BE2C (cell line): ENCODE data around the gene POLR3K.

Source experiments
- DNase-seq: peaks from one replicate; pipeline ENCODE4 v3.0.0-alpha.2; 2020
- H3K27me3 ChIP-seq: fragments of 250-450 bp; sonication (Bioruptor Pico); 2 replicates; pipeline ENCODE4 v1.5.1; 2020; ENCODE audit warnings: mild to moderate bottlenecking
- H3K36me3 ChIP-seq: fragments of 250-450 bp; sonication (Bioruptor Pico); 2 replicates; pipeline ENCODE4 v1.5.1; 2020; ENCODE audit warnings: mild to moderate bottlenecking
- H3K4me1 ChIP-seq: fragments of 250-450 bp; sonication (Bioruptor Pico); 2 replicates; pipeline ENCODE4 v1.5.1; 2020
- H3K4me3 ChIP-seq: 2 replicates; pipeline ENCODE4 v1.5.1; 2011; ENCODE audit warnings: low read depth, low read length
- H3K9me3 ChIP-seq: fragments of 250-450 bp; sonication (Bioruptor Pico); 2 replicates; pipeline ENCODE4 v1.5.1; 2020
- CTCF ChIP-seq: IDR thresholded peaks from 2 replicates; pipeline ENCODE4 v1.5.1; 2012; ENCODE audit warnings: mild to moderate bottlenecking, low read depth, low read length

POLR3K gene

GRCh38 chr16:62968-63391, 9.6 kb upstream of the POLR3K start:
- Histone ChIP-seq H3K27me3 (peaks cover 46% of the 10 kb centered on the region), H3K4me3 (no peak overlapping the region), H3K4me1 (no peaks in the 10 kb centered on the region), H3K9me3 (no peaks in the 10 kb centered on the region), H3K36me3 (no peaks in the 10 kb centered on the region)
- no peak for DNase-seq
- no peak for TF ChIP-seq CTCF

- Histone ChIP-seq H3K4me3 (no peak overlapping the region), H3K4me1 (no peaks in the 10 kb centered on the region), H3K27me3 (peaks cover 46% of the 10 kb centered on the region), H3K36me3 (peaks cover under 1% of the 10 kb centered on the region), H3K9me3 (no peaks in the 10 kb centered on the region)
- TF ChIP-seq CTCF = no peak
- DNase-seq = no peak
Observed at GRCh38 chr16:62283-62967, 9.0 kb upstream of the POLR3K start.

GRCh38 chr16:61879-62281, 8.5 kb upstream of the POLR3K start:
- Histone ChIP-seq H3K36me3 (peaks cover 6% of the 10 kb centered on the region), H3K4me3 (no peak overlapping the region), H3K27me3 (peaks cover 46% of the 10 kb centered on the region), H3K9me3 (no peaks in the 10 kb centered on the region), H3K4me1 (no peaks in the 10 kb centered on the region)
- no peak for TF ChIP-seq CTCF
- DNase-seq = no peak

GRCh38 chr16:60929-61878, 7.8 kb upstream of the POLR3K start:
- H3K9me3 ChIP-seq = no peaks in the 10 kb centered on the region
- TF ChIP-seq CTCF = no peak

GRCh38 chr16:60166-60565, 6.8 kb upstream of the POLR3K start:
- H3K9me3 ChIP-seq = no peaks in the 10 kb centered on the region

More at GRCh38 chr16:60929-61878, 7.8 kb upstream of the POLR3K start:
- no peak overlapping the region for H3K4me3 ChIP-seq
- peaks cover 46% of the 10 kb centered on the region for H3K27me3 ChIP-seq
- no peaks in the 10 kb centered on the region for H3K4me1 ChIP-seq
- peaks cover 13% of the 10 kb centered on the region for H3K36me3 ChIP-seq
- peak; percentile 23 for DNase-seq

More at GRCh38 chr16:60166-60565, 6.8 kb upstream of the POLR3K start:
- peak; percentile 10 for DNase-seq
- Histone ChIP-seq H3K36me3 (peaks cover 22% of the 10 kb centered on the region), H3K4me3 (no peak overlapping the region), H3K4me1 (no peaks in the 10 kb centered on the region), H3K27me3 (peaks cover 46% of the 10 kb centered on the region)
- no peak for TF ChIP-seq CTCF
